Measurements from ENCODE around the gene PIP4K2A. TPM values are rescaled to one million over a fixed set of nuclear protein-coding genes. Genes with fewer than 3 reads are reported as not detected.

Gene PIP4K2A
- total and polyA plus RNA-seq, 2 of the 8 experiments (the other 6 are each of a cell fraction or from before 2014, with no cell fraction given): 19.0 to 60.9 TPM

GRCh38 chr10:22619101-22619500 is 95.3 kb downstream of the PIP4K2A start (continued):
- TF ChIP-seq ATF3 (IDR thresholded peaks at IDR 0.05; ENCODE audit: insufficient read depth, low read depth, low read length): no peak

Measured in H1 (cell line).